SK-N-SH (cell line): ENCODE results near the gene CTNNA3. TPM values are rescaled to one million over a fixed set of nuclear protein-coding genes. Genes with fewer than 3 reads are reported as not detected.

Experiments
- CTCF ChIA-PET: fragments of 300-600, 350-600 bp; formaldehyde crosslinking; extraction: SDS; loops from one replicate; lab custom pipeline; 2021; lab: Yijun Ruan, JAX
- POLR2A ChIA-PET: fragments of 350-600 bp; sonication (Branson Sonifier 250); formaldehyde crosslinking; extraction: SDS; loops from one replicate; lab custom pipeline; 2020; ENCODE audit warnings: antibody characterized with exemption, inconsistent platforms; lab: Yijun Ruan, JAX
- DNase-seq: peaks from one replicate; pipeline ENCODE4 v3.0.0; 2012
- H2AFZ ChIP-seq: fragments of 200-600 bp; sonication (generic); 2 replicates; pipeline ENCODE4 v1.8.1; 2016; ENCODE audit warnings: antibody characterized with exemption, mild to moderate bottlenecking, low read depth
- H3F3A ChIP-seq: fragments of 200-600 bp; sonication (generic); replicated peaks from 2 replicates; pipeline ENCODE3; 2016; ENCODE audit warnings: antibody characterized with exemption, mild to moderate bottlenecking; ENCODE audit not compliant: insufficient read depth
- H3K27ac ChIP-seq, 2 experiments: fragments of 200-500 bp in 1 of 2; fragments of 200-600 bp in 1 of 2; sonication (Bioruptor generic) in 1 of 2; sonication (generic), shearing (Covaris generic) in 1 of 2; 2 replicates each; pipeline versions ENCODE4 v1.5.1 to v1.6.1; 2014 to 2016; ENCODE audit warnings: low read depth in 2 of 2, inconsistent platforms in 1 of 2, low read length in 1 of 2, mild to moderate bottlenecking in 1 of 2, mixed read lengths in 1 of 2
- H3K27me3 ChIP-seq: fragments of 200-600 bp; sonication (generic), shearing (Covaris generic); 2 replicates; pipeline ENCODE4 v1.6.1; 2016; ENCODE audit warnings: mixed run types; ENCODE audit not compliant: insufficient read depth
- H3K36me3 ChIP-seq, 2 experiments: fragments of 200-500 bp in 1 of 2; fragments of 200-600 bp in 1 of 2; sonication (Bioruptor generic) in 1 of 2; sonication (generic) in 1 of 2; replicated peaks in 1 of 2; 2 replicates each; pipeline versions ENCODE3 to v1.5.1; 2014 to 2016; ENCODE audit warnings: low read length in 1 of 2, mild to moderate bottlenecking in 1 of 2; ENCODE audit not compliant: insufficient read depth in 2 of 2, control insufficient read depth in 1 of 2
- H3K4me1 ChIP-seq, 2 experiments: fragments of 200-500 bp in 1 of 2; fragments of 200-600 bp in 1 of 2; sonication (Bioruptor generic) in 1 of 2; sonication (generic), shearing (Covaris generic) in 1 of 2; 2 replicates each; pipeline versions ENCODE4 v1.5.1 to v1.6.1; 2014 to 2016; ENCODE audit warnings: low read depth in 1 of 2, low read length in 1 of 2, mixed run types in 1 of 2; ENCODE audit not compliant: insufficient read depth in 2 of 2, control insufficient read depth in 1 of 2
- H3K4me2 ChIP-seq: fragments of 200-600 bp; sonication (generic), shearing (Covaris generic); 2 replicates; pipeline ENCODE4 v1.6.1; 2017; ENCODE audit warnings: mixed run types
- H3K4me3 ChIP-seq, 2 experiments: fragments of 200-500 bp in 1 of 2; fragments of 200-600 bp in 1 of 2; sonication (Bioruptor generic) in 1 of 2; sonication (generic), shearing (Covaris generic) in 1 of 2; 2 replicates each; pipeline versions ENCODE4 v1.5.1 to v1.8.1; 2014 to 2016; ENCODE audit warnings: low read depth in 2 of 2, inconsistent platforms in 1 of 2, low read length in 1 of 2, mild to moderate bottlenecking in 1 of 2, mixed read lengths in 1 of 2, moderate library complexity in 1 of 2
- H3K79me2 ChIP-seq: fragments of 200-600 bp; sonication (generic); 2 replicates; pipeline ENCODE4 v1.8.1; 2017; ENCODE audit warnings: mild to moderate bottlenecking; ENCODE audit not compliant: insufficient read depth
- H3K9ac ChIP-seq: fragments of 200-600 bp; sonication (generic); 2 replicates; pipeline ENCODE4 v1.6.1; 2017; ENCODE audit warnings: mixed run types
- H3K9me2 ChIP-seq: fragments of 200-600 bp; sonication (generic); 2 replicates; pipeline ENCODE4 v1.6.1; 2017; ENCODE audit warnings: mixed run types
- H3K9me3 ChIP-seq: fragments of 200-600 bp; sonication (generic); 2 replicates; pipeline ENCODE4 v1.6.1; 2017; ENCODE audit warnings: mixed run types, mild to moderate bottlenecking, moderate library complexity
- H4K20me1 ChIP-seq: fragments of 200-600 bp; sonication (generic); 2 replicates; pipeline ENCODE4 v1.6.1; 2017; ENCODE audit warnings: mild to moderate bottlenecking, mixed run types; ENCODE audit not compliant: insufficient read depth
- ELF1 ChIP-seq: IDR thresholded peaks from 2 replicates; pipeline ENCODE4 v1.4.0; 2012
- EZH2phosphoT487 ChIP-seq: fragments of 200-600 bp; sonication (generic); IDR thresholded peaks from 2 replicates; pipeline ENCODE4 v1.6.1; 2017; ENCODE audit warnings: low read depth, mixed run types, mild to moderate bottlenecking, antibody characterized with exemption, moderate library complexity, borderline replicate concordance
- FOSL2 ChIP-seq: IDR thresholded peaks from 2 replicates; pipeline ENCODE4 v1.4.0; 2012; ENCODE audit warnings: low read depth, mild to moderate bottlenecking, moderate library complexity, borderline replicate concordance
- FOXJ3 ChIP-seq: sonication (generic); formaldehyde crosslinking; IDR thresholded peaks from 2 replicates; pipeline ENCODE4 v1.5.1; 2020; ENCODE audit warnings: mild to moderate bottlenecking, missing genetic modification reagents
- GATA2 ChIP-seq: sonication (generic); formaldehyde crosslinking; IDR thresholded peaks from 2 replicates; pipeline ENCODE4 v1.5.0; 2020; ENCODE audit warnings: mild to moderate bottlenecking, missing genetic modification reagents
- IRF3 ChIP-seq: fragments of 150-350 bp; IDR thresholded peaks from 2 replicates; pipeline ENCODE4 v1.6.1; 2016; ENCODE audit warnings: mild to moderate bottlenecking, low read depth, low read length
- JUND ChIP-seq: IDR thresholded peaks from 2 replicates; pipeline ENCODE4 v1.4.0; 2012
- MEF2A ChIP-seq: IDR thresholded peaks from 2 replicates; pipeline ENCODE4 v1.4.0; 2012; ENCODE audit warnings: low read depth, borderline replicate concordance
- POLR2AphosphoS5 ChIP-seq: IDR thresholded peaks from 2 replicates; pipeline ENCODE4 v1.6.1; 2012; ENCODE audit warnings: low read depth, low read length
- REST ChIP-seq: IDR thresholded peaks from 2 replicates; pipeline ENCODE4 v1.6.1; 2012; ENCODE audit warnings: mild to moderate bottlenecking, low read depth, low read length, moderate library complexity
- RXRA ChIP-seq: IDR thresholded peaks from 2 replicates; pipeline ENCODE4 v1.4.0; 2012; ENCODE audit warnings: low read depth, mild to moderate bottlenecking, borderline replicate concordance
- TAF1 ChIP-seq: IDR thresholded peaks from 2 replicates; pipeline ENCODE4 v1.6.1; 2012; ENCODE audit warnings: low read depth, mild to moderate bottlenecking, low read length, moderate library complexity, borderline replicate concordance
- TEAD4 ChIP-seq: IDR thresholded peaks from 2 replicates; pipeline ENCODE4 v1.4.0; 2012; ENCODE audit warnings: mild to moderate bottlenecking, borderline replicate concordance; ENCODE audit not compliant: insufficient read depth
- USF2 ChIP-seq: fragments of 150-350 bp; IDR thresholded peaks from 2 replicates; pipeline ENCODE4 v1.6.1; 2017; ENCODE audit warnings: antibody characterized with exemption, low read length, low read depth, borderline replicate concordance
- YY1 ChIP-seq: IDR thresholded peaks from 2 replicates; pipeline ENCODE4 v1.4.0; 2012; ENCODE audit warnings: low read depth, mild to moderate bottlenecking
- WGBS: methylation state at CpG from one replicate; pipeline ENCODE4 v1.1.6; 2017; ENCODE audit warnings: low lambda C conversion rate; 5-methylcytosine and 5-hydroxymethylcytosine counted together
- polyA plus RNA-seq, 3 experiments: library from polyadenylated mRNA; depleted of rRNA; stranded (reverse); fragments of >200 nt; gene quantifications; 2 replicates each; pipeline ENCODE4 v1.2.3, GENCODE V29; 2012
- TF ChIP-seq, protein P1 (sequence below): IDR thresholded peaks from 2 replicates; pipeline ENCODE4 v1.4.0; 2012; ENCODE audit warnings: low read depth, borderline replicate concordance
- TF ChIP-seq, protein P2 (sequence below): IDR thresholded peaks from 2 replicates; pipeline ENCODE4 v1.4.0; 2012; ENCODE audit warnings: low read depth, borderline replicate concordance

CTNNA3 gene
- polyA plus RNA-seq, 1 of the 3 experiments (the other 2 are of a cell fraction): not detected

DNA sequence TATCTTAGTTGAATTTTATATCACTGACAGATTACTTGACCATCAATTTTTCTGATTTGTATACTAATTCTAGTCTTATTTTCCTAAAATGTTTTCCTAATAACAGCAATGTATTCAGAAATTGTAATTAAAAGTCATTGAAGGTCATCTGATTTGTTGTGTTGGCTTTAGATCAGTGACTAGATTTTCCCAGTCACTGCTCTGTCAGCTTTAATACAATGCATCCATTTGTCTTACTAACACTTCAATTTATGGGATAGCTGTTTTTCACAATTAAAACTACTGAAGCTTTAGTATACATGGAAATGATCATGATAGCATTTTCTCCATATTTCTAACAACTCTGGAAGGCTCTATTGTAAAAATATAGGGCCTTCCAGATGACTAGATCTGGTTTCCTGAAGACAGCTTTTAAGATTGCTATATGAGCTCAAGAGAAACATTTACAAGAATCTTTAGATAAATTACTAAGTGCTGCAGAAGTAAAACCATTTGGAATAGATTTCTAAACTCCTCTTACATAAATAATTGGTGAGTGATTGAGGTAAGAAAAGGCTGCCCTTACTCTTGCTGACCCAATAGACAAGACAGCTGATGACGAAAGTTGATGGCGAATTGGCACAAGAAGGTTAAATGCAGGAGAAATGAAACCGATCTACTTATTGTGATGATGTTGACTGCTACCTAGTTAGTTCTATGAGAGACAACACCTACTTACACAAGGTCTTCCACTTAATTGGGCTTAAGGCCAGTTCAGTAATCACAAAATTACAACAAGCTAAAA lies 696.0 kb downstream of the CTNNA3 start:
- H3K27me3 ChIP-seq: no peaks in the 10 kb centered on the region
- no peak overlapping the region for H3K4me3 ChIP-seq
- no peak overlapping the region for H3K27ac ChIP-seq
- ChIA-PET CTCF (no interaction called here), POLR2A (no interaction called here)
- H3K9me2 ChIP-seq: no peaks in the 10 kb centered on the region
- DNase-seq: no peak
- 24% methylated on average over 3 of the region's 3 CpGs for WGBS
- no peaks in the 10 kb centered on the region for H3K36me3 ChIP-seq
- no peak overlapping the region for H3K4me2 ChIP-seq
- no peaks in the 10 kb centered on the region for H3K79me2 ChIP-seq
- no peaks in the 10 kb centered on the region for H4K20me1 ChIP-seq
- no peaks in the 10 kb centered on the region for H3F3A ChIP-seq
- H2AFZ ChIP-seq: no peak overlapping the region
- H3K9me3 ChIP-seq: no peaks in the 10 kb centered on the region
- no peak overlapping the region for H3K9ac ChIP-seq
- TF ChIP-seq, protein P1, sequence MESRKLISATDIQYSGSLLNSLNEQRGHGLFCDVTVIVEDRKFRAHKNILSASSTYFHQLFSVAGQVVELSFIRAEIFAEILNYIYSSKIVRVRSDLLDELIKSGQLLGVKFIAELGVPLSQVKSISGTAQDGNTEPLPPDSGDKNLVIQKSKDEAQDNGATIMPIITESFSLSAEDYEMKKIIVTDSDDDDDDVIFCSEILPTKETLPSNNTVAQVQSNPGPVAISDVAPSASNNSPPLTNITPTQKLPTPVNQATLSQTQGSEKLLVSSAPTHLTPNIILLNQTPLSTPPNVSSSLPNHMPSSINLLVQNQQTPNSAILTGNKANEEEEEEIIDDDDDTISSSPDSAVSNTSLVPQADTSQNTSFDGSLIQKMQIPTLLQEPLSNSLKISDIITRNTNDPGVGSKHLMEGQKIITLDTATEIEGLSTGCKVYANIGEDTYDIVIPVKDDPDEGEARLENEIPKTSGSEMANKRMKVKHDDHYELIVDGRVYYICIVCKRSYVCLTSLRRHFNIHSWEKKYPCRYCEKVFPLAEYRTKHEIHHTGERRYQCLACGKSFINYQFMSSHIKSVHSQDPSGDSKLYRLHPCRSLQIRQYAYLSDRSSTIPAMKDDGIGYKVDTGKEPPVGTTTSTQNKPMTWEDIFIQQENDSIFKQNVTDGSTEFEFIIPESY: no peak
- no peak for TF ChIP-seq TEAD4
- TF ChIP-seq, all 33 proteins: peak for 0
- no peaks in the 10 kb centered on the region for H3K4me1 ChIP-seq

DNA sequence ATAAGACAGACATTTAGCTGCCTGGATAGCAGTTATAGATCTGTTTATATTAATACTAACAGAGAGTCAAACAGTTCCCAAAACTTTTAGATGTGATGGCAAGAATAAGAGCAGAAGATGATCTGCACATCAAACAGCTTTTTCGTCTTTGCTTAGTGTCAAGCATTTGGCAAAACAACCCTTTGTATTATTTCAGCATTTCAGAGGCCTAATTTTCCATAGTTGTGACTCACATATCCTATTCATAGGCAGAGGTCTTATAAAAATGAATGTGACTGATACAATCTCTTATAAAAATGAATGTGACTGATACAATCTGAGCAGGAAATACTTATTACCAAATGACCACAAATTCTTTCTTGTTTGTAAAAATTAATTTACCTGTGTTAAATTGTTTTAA lies 699.0 kb downstream of the CTNNA3 start:
- no peaks in the 10 kb centered on the region for H3K4me1 ChIP-seq
- H3K4me2 ChIP-seq: no peak overlapping the region
- WGBS: 0% methylated on average over 1 of the region's 1 CpG
- H2AFZ ChIP-seq: no peak overlapping the region
- no peaks in the 10 kb centered on the region for H3K79me2 ChIP-seq
- CTCF ChIA-PET: interaction anchor here (0.7 kb wide), 1 partner anchor 87 kb away, joined by 3 read pairs; no protein-coding TSS in a partner anchor
- TF ChIP-seq ELF1: no peak
- TF ChIP-seq YY1: no peak
- no peak for TF ChIP-seq FOXJ3
- TF ChIP-seq MEF2A: no peak
- TF ChIP-seq GATA2 (CRISPR knock-in tag): no peak
- TF ChIP-seq POLR2AphosphoS5: no peak
- TF ChIP-seq, protein P2, sequence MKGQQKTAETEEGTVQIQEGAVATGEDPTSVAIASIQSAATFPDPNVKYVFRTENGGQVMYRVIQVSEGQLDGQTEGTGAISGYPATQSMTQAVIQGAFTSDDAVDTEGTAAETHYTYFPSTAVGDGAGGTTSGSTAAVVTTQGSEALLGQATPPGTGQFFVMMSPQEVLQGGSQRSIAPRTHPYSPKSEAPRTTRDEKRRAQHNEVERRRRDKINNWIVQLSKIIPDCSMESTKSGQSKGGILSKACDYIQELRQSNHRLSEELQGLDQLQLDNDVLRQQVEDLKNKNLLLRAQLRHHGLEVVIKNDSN: no peak
- no peak for TF ChIP-seq FOSL2
- TF ChIP-seq EZH2phosphoT487: no peak
- no peak for TF ChIP-seq IRF3
- TF ChIP-seq REST: no peak
- no peak for TF ChIP-seq TAF1
- no peak for TF ChIP-seq JUND
- TF ChIP-seq USF2: no peak
- no peak for TF ChIP-seq RXRA
- H3K27me3 ChIP-seq: no peaks in the 10 kb centered on the region
- H3K9me2 ChIP-seq: no peaks in the 10 kb centered on the region
- DNase-seq: no peak
- POLR2A ChIA-PET: no interaction called here
- H3F3A ChIP-seq: no peaks in the 10 kb centered on the region
- H3K4me3 ChIP-seq: no peak overlapping the region
- H3K36me3 ChIP-seq: no peaks in the 10 kb centered on the region
- no peak overlapping the region for H3K27ac ChIP-seq
- H4K20me1 ChIP-seq: no peaks in the 10 kb centered on the region
- H3K9ac ChIP-seq: no peak overlapping the region
- no peaks in the 10 kb centered on the region for H3K9me3 ChIP-seq
